ENCODE data around the gene SMC6.

The SMC6 gene

DNA sequence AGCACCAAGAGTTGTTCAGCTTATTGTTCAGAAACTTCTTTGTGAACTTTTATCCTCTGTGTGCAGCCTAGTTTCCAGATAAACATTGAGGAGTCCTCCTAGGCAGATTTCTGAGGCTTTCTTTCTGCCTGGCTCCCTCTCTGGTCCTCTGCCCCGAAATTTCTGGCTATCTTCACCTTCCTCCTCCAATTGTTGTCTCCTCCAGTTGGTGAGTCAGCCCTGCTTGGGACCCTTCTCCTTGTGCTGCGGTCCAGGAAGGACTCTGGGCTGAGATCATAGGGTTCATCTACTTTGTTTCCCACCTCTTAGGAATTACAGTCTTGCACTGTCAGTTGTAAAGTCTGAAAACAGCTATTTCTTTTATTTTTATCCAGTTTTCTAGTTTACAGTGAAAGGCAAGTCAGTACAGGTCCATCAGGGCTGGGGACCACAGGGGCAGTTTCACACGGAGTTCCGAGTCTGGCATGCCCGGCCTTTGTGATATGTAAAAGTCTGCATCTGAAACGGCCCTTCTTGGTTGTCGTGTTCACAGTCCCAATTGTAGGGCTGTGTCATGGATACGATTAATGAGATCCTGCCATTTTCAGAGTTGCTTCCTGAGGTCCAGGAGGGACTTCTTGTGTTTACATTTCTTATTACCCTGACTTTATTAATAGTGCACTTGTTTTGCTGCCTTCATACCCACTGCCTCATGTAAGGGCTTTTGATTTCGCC, 100.8 kb downstream of the SMC6 start:
- DNase-seq (ENCODE audit: low read depth, low spot score) = no peak

DNA sequence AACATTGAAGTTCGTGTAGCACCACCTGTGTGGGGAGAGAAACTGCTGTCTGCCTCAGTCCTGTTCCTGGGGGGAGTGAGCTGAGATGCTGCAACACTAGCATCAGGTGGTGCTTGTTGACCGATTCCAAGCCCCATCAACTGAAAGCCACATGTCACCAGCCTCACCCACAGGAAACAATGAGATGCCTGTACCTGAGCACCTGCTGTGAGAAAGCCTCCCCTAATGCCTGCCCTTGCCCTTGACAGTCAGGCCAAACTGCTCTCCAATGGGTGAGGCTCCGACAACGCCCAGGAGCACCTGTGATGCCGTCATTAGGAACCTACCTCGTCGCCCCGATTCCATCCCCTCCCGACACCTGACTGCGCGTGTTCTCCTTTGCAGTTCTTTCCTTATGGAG, 104.6 kb downstream of the SMC6 start:
- DNase-seq (ENCODE audit: low read depth, low spot score) = no peak

DNA sequence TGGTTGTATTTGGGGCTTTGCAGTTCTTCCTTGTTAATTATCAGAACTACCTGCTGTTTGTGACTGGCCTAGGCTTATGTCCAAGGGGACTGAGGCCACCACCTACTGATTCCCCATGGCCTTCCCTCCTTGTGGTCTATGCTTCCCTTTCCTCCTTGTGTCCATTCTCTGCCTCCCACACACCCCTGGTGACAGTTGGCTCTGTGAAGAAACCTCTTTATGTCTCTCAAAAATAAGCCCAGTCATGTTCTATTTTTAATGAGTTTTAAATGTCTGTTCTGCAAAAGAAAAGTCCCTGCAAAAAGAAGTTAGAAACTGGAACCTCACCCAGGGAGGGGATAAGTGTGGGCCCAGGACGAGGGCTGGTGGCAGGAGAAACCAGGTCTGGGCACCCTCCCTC, 105.0 kb downstream of the SMC6 start:
- no peak for DNase-seq (ENCODE audit: low read depth, low spot score)

DNA sequence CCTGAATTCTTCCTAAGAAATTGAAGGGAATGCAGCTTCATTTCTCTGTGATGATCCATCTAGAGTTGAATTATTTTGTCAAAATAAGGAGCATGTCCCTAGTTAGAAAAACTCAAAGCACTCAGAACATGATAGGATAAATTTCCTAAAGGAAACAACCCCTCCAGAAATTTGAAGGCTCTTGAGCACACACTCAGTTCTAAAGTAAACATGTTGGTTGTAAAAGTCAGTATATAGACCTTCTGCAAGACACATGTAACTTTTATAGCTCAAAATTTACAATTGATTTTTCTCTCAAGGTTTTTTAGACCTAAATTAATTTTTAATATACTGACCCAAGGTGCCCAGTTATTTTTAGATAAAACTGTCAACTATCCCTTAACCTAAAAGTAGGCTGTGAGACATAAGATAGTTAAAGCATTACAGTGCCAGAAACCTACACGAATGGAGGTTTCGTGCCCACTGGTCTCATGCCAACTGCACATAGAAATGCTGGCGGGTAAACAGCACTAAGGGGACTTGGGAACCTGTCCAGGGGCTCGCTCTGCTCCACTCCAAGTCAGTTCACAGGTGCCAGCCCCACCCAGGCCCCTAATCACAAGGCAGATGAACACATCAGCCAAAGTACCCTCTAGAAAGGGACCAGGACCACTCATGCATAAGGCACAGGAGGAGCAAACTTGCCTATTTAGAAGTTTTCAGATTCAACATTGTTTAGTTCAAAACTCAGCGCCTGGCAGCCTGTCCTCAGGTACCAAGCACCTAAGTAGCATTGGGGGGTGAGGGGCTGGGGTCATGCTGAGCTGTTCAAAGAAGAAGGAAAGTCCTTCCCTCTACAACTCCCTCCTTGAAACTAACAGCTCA, 106.5 kb downstream of the SMC6 start:
- no peak for DNase-seq (ENCODE audit: low read depth, low spot score)

DNA sequence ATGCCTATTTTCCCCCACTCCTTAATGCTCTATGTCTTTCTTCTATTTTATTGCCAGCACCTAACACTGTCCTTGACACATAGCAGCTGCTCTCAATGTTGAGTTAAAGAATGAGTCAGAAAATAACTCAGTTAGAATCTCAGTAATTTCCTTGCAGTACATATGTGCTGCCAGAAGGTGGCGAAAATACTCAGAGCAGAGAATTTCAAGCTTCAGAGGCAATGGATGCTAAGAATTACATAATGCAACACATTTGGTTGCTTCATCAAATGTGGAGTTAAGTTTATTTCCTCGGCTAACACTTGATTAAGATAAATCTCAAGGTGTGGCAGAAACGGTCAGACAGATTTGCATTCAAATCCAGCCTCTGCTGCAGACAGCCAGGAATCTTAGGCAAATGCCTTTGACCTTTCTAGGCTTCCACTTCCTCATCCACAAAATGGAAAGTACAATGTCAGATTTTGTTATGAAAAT, 107.5 kb downstream of the SMC6 start:
- no peak for DNase-seq (ENCODE audit: low read depth, low spot score)

DNA sequence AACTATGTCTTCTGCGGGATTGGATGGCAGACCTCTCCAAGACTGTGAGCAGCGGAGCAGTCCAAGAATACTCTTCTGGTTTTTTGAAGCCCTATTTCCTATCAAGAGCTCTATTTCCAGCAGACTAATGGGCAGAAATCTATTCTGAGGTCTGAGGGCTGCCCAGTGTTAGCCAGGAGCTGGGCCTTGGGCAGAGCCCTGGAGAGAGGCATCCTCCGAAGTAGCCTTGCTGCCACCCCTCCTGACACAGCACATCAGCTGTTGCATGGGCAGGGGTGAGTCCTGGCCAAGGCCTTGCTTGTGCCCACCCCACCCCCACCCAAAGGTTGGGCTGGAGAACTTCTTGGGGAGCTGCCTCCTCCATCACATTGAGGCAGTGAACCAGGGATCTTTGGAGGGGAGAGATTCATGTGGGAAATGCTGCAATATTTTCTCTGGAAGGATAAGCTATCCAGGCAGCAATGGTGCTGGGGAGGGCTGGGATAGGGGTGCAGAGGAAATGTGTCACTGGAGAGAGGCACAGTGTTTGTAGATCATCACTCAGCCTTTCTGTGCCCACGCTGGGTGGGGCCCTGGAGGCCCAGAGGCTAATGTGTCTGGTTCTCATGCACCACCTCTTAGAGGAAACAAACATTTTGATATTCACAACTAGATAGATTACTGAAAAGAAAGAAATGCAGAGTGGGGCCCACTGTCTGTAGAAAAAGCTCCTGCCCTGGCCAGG, 108.5 kb downstream of the SMC6 start:
- DNase-seq (ENCODE audit: low read depth, low spot score) = no peak

DNA sequence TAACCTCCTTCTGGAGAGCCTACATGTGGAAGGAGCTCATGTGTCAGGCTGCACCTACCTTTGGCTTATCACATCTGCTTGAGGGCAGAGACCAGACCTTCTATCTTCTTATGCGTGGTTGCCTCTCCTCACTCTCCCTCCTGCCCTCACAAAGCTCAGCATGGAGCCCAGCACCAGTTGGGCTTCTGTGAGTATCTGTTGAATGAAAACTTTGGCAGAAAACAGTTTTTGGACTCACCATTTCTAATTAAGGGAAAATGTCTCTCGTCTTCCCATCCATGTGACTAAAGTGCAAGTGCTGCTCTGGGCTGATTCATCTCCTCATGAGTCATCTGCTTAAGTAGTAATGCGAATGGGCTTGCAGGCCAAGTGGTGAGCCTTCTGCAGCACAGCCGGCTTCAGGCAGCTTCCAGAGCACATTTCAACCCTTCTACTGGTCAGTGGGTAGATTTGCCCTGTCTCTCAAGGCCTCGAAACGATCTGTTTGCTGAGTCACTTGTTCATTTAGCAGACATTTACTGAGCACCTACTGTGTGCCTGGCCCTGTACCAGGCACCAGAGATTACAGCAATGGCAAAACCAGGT, 110.5 kb downstream of the SMC6 start:
- DNase-seq (ENCODE audit: low read depth, low spot score) = peak; percentile 52

DNA sequence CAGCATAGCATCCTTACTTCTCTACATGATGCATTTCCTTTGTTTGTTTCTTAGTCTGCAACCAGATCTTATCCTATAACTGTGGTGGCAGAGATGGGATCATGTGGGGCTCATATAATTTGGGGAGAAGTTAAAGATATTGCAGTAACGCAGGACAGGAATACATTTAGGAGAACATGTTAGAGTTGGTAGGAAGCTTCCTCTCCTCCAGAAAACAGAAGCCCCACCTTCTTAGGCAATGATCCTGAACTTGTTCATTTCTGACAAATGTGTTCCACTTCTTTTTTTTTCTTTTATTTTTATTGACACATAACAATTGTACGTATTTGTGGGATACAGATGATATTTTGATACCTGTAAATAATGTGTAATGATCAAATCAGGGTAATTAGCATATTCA, 113.2 kb downstream of the SMC6 start:
- no peak for DNase-seq (ENCODE audit: low read depth, low spot score)

DNA sequence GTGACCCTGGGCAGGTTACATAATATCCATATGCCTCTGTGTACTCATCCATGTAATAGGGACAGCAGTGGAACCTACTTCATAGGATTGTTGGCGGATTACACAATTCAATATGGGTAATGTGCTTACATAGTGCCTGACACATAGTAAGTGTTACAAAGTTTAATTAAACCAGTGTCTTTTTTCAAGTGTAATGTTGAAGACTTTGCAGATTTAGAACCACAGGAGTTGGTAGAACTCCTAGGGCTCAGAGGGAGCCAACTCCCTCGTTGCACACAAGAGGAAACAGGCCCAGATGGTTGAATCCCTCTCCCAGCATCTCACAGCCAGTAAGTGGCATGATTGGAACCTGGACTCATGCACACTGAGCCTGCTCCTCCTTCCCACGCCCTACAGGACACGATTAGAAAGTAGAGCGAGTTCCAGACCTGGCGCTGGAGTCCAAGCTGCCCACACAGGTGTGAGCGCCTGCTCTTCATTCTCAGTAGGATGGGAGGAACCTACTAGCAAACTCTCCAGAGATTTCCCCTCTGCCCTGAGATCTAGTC, 115.3 kb downstream of the SMC6 start:
- DNase-seq (ENCODE audit: low read depth, low spot score) = no peak

DNA sequence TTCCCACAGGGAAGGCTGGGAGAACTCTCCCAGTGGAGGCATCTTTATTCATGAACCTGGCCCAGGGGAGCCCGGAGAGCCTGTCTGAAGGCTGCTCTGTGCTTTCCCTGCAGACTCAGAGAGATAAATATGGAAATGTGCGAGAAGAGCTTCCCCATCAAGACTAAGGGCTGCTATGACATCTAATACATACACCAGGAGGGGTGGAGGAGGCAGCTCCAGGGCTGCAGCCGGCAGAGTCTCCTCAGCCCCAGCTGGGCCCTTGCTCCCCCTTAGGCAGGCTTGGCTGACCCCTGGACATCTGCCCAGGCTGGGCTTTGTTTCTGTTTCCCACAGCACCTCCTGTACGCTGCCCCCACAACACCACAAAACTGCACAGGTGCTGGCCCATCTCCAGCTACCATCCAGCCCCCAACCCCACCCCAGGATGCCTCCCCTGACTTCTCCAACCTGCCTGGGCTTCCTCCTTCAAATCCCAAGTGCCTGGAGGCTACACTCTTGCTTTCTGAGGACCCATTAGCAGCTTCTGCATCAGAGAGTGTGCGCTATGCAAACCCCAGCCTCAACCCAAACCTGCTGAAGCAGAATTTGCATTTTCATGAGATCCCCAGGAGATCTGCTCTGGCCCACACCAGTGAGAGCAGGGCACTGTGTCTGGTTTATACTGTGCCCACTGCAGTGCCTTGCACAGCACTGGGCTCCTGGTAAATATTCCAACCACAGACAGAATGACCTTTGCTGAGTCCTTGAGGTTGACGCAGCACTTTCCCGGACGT, 116.3 kb downstream of the SMC6 start:
- DNase-seq (ENCODE audit: low read depth, low spot score) = peak; percentile 34

DNA sequence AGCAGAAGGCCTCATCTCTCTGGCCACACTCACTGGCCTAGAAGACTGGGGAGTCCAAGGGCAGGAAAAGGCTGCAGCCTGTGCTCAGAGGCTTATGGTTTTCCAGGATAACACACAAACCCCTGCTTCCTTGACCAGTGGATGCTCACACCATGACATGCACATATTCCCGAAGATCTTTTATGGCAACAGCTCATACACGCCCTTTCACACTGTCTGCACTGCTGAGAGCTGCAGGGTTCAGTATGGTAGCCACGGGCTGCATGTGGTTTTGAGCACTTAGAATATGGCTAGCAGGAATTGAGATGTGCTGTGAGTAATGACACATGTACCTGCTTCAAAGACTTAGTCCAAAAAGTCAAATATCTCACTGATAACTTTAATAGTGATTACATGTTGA, 117.4 kb downstream of the SMC6 start:
- no peak for DNase-seq (ENCODE audit: low read depth, low spot score)

DNA sequence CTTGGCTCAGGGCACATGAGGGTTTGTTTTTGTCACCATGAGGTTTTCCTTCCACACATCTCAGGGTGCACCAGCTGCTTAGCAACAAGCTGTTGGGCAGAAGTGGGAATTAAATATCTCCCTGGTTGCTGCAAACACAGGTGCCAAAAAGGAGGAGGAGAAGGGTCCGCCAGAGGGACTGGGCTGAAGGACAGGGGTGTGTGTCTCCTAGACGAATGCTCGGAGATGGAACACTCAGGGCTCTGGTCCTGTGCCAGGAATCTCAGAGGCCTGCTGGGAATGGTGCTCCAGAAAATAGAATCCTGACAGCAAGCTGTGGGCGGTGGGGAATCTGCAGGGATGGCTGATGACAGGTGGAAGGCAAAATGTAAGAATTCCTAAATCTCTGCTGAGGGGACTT, 118.6 kb downstream of the SMC6 start:
- DNase-seq (ENCODE audit: low read depth, low spot score) = no peak

DNA sequence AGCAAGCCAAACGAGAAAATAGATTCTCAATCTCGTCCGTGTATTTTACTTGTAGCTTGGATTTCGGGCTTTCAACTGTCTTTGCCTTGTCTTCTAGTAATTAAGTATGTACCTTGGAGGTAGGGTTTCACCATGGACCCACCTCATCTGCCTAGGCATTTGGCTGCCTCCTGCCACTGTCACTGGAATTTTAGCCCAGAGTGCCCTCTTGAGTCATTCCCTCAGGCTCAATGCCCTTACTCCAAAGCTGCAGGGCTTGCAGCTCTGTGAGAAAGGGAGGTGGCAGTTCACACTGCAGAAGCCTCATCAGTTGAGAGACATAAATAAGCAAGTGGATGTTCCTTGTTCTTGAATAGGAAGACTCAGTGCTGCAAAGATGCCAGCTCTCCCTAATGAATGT, 123.5 kb downstream of the SMC6 start:
- DNase-seq (ENCODE audit: low read depth, low spot score) = no peak

DNA sequence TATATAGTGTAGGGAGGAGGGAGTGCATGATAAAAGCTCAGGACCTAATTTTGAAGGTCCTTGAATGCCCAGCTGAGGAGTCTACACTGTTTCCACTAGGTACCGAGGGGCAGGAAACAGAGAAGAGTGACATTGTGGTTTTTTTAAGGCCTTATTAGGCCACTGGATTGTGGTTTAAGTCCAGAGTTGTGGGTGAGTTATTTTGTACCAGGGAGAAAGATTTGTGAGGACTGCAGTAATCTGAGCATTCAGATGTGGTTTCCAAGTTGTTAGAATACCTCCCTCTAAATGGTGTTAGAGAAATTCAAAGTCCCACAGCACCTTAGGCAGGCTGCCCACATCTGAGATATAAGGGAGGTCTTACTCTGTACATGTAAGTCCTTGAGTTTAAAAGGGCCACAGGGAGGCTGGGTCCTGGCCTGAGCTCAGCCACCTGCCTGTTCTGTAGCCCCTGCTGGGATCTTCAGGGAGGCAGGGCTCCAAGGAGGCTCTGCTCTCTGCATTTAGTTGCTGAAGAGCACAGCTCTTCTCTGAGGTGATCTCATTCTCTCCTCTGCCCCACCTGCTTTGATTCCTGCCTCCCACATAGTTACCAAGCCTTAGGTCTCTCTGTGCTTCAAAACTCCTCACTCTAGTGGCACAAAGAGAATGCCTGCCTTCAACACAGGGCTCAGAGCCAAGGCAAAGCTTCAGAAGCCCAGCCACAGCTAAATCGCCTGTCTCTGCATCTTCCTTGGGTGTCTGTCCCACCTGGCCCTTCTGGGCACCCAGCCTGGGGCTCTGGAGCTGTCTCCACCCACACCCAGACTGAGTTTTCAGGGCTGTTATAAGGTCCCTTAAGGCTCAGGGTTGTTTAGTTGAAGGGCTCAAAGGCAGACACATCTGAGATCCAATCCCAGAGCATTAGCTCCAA, 125.0 kb downstream of the SMC6 start:
- DNase-seq (ENCODE audit: low read depth, low spot score) = no peak

DNA sequence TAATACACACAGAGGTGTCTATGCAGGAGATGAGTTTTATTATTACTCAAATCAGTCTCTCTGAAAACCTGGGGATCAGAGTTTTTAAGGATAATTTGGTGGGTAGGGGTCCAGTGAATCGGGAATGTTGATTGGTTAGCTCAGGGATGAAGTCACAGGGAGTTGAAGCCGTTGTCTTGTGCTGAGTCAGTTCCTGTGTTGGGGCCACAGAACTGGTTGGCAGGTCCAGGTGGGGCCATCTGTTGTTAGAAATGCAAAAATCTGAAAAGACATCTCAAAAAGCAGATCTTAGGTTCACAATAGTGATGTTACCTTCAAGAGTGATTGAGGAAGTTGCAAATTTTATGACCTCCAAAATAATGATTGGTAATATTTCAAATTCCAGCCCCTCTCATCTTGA, 126.2 kb downstream of the SMC6 start:
- peak; percentile 18 for DNase-seq (ENCODE audit: low read depth, low spot score)

DNA sequence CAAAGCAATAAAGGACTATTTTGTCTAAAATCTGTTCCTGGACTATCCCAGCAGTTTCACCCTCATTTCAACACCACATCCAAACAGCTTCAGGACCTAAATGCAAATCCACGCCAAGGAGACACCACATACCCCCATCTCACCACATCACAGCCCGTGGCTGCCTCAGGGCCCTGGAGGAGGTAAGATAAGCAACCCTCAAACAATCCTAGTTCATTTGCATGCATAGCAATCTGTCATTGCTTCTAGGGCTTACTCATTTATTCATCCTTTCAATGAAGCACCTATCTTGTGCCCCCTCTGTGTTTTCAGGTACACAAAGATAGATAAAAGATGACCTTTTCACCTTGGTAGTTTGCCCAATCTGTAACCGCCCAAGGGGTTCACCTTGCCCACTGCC, 126.6 kb downstream of the SMC6 start:
- DNase-seq (ENCODE audit: low read depth, low spot score) = peak; percentile 53

DNA sequence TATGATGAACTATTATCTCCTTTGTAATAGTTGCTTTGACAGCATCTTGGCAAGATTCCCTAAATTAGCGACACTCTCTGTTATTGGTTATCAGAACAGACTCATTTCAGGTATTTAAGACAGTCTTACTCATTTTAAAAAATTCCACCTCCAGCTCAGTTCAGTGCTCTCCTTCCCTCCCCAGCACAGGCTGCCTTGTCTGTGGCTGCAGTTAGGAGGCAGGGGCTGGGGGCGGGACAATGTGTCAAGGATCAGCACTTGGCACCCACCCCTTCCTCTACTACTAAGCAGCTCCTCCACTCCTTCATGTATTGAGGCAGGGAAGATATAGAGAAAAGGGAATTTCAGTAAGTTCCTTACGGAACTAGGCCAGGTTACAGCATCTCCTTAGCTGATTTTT, 128.2 kb downstream of the SMC6 start:
- DNase-seq (ENCODE audit: low read depth, low spot score) = no peak

DNA sequence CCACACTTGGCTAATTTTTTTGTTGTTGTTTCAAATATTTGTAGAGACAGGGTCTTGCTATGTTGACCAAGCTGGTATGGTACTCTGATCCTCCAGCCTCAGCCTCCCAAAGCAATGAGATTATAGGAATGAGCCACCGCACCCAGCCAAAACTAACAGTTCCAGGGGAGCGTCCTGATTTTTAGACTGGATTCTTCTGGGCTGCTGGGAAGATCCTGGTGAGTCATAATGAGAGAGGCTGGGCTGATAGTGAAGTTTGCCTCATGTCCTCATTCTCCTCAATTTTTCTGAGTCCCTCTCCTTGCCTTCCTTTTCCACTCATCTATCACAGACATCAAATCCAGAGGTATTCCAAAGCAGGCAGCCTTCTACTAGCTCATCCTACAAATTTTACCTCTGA, 131.8 kb downstream of the SMC6 start:
- no peak for DNase-seq (ENCODE audit: low read depth, low spot score)

DNA sequence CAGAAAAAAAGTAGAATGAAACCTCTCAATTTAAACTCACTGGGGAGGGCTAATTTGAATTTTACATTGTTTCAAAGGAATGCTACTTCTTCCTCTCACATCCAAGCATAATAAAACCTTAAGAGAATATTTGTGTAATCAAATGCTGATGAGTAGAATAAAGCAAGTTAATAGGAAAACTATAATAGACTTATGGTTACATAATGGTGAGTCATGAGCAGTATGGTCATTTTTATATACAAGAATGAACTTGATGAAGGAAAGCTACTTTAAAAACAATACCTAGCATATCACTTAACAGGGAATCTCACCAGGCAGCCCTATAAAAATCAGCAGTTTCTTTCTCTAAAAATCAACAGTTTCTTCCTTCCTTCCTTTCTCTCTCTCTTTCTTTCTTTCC, 132.8 kb downstream of the SMC6 start:
- no peak for DNase-seq (ENCODE audit: low read depth, low spot score)

DNA sequence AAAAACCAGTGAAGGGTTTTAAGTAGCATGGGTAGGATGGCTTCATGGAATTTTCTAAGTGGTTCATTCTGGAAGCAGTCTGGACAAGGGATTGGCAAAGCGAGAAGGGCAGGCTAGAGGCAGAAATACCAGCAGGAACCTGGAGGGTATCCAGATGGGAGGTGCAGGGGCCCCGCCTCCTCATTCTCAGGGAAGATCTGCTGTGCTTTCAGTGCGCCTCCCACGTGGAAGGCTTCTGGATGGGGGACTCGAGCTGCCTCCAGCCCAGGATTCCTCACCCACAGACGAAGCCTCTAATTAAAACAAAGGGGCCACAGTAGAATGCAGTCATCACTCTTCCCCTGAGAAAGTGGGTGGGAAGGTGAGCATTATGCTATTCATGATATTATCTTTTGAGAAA, 133.3 kb downstream of the SMC6 start:
- no peak for DNase-seq (ENCODE audit: low read depth, low spot score)
